AG09309 (cell line): Measurements from ENCODE around the gene YJU2.
"Not testable (repeated sequence)": the region's sequence is repeated elsewhere in the genome, so short reads cannot be mapped to it uniquely, and the experiment has no call there.

ENCODE experiments used
- DNase-seq: peaks from one replicate; pipeline ENCODE4 v3.0.0-alpha.2; 2010; ENCODE audit warnings: low read depth
- H3K4me3 ChIP-seq: 2 replicates; pipeline ENCODE4 v1.5.1; 2011; ENCODE audit warnings: mild to moderate bottlenecking, low read depth, low read length, moderate library complexity; ENCODE audit not compliant: control insufficient read depth
- TF ChIP-seq, protein P1 (sequence below): IDR thresholded peaks from 2 replicates; pipeline ENCODE4 v1.5.1; 2011; ENCODE audit warnings: mild to moderate bottlenecking, low read depth, low read length, inconsistent platforms; ENCODE audit not compliant: insufficient read depth, control insufficient read depth; ENCODE audit errors: missing control alignments

YJU2 gene

DNA sequence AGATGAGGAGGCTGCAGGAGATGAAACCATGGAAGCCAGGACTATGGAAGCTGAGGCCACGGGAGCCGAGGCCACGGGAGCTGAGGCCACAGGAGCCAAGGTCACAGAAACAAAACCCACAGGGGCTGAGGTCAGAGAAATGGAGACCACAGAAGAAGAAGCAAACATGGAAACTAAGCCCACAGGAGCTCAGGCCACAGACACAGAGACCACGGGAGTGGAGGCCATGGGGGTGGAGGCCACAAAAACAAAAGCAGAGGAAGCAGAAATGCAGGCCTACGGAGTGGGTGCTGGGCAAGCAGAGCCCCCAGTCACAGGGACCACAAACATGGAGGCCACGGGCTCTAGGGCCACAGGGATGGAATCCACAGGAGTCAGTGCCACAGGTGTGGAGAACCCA is 30.0 kb upstream of the YJU2 start:
- H3K4me3 ChIP-seq = no peak overlapping the region
- TF ChIP-seq, protein P1, sequence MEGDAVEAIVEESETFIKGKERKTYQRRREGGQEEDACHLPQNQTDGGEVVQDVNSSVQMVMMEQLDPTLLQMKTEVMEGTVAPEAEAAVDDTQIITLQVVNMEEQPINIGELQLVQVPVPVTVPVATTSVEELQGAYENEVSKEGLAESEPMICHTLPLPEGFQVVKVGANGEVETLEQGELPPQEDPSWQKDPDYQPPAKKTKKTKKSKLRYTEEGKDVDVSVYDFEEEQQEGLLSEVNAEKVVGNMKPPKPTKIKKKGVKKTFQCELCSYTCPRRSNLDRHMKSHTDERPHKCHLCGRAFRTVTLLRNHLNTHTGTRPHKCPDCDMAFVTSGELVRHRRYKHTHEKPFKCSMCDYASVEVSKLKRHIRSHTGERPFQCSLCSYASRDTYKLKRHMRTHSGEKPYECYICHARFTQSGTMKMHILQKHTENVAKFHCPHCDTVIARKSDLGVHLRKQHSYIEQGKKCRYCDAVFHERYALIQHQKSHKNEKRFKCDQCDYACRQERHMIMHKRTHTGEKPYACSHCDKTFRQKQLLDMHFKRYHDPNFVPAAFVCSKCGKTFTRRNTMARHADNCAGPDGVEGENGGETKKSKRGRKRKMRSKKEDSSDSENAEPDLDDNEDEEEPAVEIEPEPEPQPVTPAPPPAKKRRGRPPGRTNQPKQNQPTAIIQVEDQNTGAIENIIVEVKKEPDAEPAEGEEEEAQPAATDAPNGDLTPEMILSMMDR = no peak
- no peak for DNase-seq

DNA sequence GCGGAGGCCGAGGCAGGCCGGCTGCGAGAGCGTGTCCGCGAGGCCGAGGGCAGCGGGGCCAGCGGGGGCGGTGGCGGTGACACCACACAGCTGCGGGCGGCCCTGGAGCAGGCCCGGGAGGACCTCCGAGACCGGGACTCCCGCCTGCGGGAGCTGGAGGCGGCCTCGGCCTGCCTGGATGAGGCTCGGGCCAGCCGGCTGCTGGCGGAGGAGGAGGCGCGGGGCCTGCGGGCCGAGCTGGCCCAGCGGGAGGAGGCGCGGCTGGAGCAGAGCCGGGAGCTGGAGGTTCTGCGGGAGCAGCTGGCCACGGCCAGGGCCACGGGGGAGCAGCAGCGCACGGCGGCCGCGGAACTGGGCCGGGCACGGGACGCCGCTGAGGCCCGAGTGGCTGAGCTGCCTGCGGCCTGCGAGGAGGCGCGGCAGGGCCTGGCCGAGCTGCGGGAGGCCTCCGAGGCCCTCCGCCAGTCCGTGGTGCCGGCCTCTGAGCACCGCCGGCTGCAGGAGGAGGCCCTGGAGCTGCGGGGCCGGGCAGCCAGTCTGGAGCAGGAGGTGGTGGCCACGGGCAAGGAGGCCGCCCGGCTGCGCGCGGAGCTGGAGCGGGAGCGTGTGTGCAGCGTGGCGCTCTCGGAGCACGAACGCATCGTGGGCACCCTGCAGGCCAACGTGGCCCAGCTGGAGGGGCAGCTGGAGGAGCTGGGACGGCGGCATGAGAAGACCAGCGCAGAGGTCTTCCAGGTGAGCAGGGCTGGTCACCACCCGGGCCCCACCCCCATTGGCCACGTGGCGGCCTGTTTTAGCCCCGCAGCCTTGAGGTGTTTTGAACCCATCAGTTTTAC is 29.2 kb upstream of the YJU2 start:
- H3K4me3 ChIP-seq = no peak overlapping the region
- TF ChIP-seq, protein P1 = no peak
- DNase-seq = no peak

DNA sequence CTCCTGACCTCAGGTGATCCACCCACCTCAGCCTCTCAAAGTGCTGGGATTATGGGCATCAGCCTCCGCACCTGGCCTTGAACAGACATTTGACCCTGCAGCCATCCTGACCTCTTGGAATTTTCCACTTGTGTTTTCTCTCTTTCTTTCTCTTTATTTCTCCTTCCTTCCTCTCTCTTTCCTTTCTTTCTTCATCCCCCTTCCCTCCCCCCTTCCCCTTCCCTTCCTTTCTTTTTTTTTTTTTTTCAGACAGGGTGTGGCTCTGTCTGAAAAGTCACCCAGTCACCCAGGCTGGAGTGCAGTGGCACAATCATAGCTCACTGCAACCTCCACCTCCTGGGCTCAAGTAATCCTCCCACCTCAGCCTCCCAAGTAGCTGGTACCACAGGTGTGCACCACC is 28.4 kb upstream of the YJU2 start:
- DNase-seq, H3K4me3 ChIP-seq: not testable (repeated sequence)

DNA sequence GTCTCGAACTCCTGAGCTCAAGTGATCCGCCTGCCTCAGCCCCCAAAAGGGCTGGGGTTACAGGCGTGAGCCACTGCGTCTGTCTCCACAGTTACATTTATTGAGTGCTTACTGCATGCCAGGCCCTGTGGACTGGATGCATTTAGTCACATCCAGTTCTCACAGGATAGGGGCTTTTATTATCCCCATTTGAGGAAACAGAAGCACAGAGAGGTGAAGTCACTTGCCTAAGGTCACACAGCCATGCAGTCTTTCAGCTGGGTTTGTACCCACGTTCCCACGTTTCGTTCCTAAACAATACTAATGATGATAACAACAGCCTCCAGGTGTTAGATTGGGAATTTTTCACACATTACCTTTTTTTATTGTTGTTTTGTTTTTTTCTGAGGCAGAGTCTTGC is 26.7 kb upstream of the YJU2 start:
- TF ChIP-seq, protein P1 = no peak
- DNase-seq = no peak
- no peak overlapping the region for H3K4me3 ChIP-seq

DNA sequence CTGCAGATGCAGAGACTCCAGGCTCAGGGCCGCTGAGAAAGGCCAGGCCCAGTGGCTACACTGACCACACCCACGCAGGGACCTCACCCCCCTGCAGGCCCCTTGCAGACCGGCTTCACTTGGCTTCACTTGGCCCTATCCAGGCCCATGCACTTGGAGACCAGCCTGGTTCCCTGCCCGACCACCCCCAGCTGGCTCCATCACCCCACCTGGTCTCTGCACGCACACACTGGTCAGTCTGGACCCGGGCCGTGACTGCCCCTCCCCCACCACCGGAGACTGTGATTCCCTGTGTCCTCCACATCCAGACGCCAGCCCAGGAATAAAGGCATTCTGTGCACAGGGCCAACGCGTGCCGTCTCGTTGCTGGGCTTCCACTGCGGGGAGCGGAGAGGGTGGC is 22.4 kb upstream of the YJU2 start:
- TF ChIP-seq, protein P1 = no peak
- DNase-seq = no peak
- H3K4me3 ChIP-seq = no peak overlapping the region

DNA sequence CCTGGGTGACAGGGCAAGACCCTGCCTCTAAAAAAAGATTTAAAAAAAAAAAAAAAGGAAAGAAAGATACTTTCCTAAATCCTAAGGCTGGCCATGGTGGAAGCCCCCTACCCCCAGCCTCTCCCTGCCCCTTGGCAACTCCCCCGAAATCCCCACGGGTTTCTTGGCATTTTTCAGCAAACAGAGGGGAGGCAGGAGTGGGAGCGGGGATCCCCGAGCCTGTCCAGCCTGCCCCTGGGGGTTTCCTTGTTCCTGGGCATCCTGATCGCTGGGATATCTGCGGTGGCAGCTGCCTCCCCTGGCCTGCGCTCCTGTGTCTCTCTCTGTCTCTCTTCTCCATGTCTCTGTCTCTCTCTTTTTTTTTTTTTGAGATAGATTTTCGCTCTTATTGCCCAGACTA is 21.0 kb upstream of the YJU2 start:
- DNase-seq = no peak
- H3K4me3 ChIP-seq = no peak overlapping the region
- TF ChIP-seq, protein P1 = no peak

DNA sequence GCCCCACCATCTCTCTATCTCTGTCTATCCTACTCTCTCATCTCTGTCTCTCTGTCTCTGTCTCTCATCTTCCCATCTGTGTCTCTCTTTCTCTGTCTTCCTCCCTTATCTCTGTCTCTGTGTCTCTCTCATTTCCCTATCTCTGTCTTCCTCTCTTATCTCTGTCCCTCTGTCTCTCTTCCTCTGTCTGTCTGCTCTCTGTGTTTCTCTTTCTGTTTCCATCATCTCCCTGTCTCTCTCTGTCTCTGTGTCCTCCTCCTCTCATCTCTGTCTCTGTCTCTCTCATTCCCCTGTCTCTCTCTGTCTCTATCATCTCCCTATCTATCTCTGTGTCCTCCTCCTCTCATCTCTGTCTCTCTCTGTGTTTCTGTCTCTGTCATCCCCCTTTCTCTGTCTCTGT is 19.1 kb upstream of the YJU2 start:
- H3K4me3 ChIP-seq = no peak overlapping the region
- TF ChIP-seq, protein P1 = no peak
- DNase-seq = no peak
